Hematopoietic multipotent progenitor cell (in vitro differentiated cells): ENCODE results near the gene PRKAR1B. TPM values are rescaled to one million over a fixed set of nuclear protein-coding genes. Genes with fewer than 3 reads are reported as not detected.
A peak's percentile ranks its signal among the peaks of the same experiment; 100 is the strongest.

ENCODE experiments used
- DNase-seq, 3 donors: peaks; one replicate each; pipeline ENCODE4 v3.0.0-alpha.2; 2011 to 2015; ENCODE audit warnings: low read depth in 2 of 3, low spot score in 2 of 3
- total RNA-seq: library from RNA; depleted of rRNA; stranded (reverse); fragments of >200 nt; gene quantifications from one replicate; pipeline ENCODE4 v1.2.3, GENCODE V29; 2012

PRKAR1B gene
- total RNA-seq, 1 donor: 11.6 TPM

GRCh38 chr7:532379-533143 lies 194.5 kb downstream of the PRKAR1B start:
- no peak for DNase-seq

DNA sequence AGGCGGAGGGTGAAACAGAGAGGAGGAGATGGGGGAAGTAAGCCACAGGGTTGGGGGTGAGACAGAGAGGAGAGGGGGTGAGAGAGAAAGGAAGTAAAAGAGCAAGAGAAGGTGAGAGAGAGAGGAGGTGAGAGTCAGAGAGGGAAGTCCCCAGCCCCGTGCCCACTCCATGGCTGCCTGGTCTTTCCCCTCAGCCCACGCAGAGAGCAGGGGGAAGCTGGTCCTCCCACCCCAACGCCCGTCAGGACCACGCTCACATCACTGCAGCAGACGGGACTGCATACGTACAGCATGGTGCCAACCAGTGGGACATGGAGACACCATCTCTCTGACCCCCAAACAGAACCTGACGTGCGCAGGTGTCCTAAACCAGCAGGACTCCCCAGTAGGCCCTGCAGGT lies 195.3 kb downstream of the PRKAR1B start:
- DNase-seq: no peak

- no peak for DNase-seq
These were observed 198.6 kb downstream of the PRKAR1B start for GRCh38 chr7:528451-528850.

DNA sequence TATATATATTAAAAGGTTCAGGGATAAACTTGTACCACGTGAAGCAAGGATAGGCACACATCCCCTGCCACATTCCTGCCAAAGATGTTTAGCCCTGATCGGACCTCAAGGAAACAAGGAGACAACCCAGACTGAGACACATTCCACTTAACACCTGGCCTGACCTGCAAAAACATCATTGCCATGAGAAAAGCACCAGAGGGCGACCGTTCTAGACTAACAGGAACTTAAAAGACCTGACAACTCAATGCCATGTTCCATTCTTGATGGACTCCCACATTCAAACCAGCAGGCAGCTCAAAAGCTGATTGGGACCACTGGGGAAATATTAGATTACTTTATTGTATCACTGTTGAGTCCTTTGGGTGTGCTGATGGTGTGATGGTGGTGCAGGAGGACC lies 199.4 kb downstream of the PRKAR1B start:
- DNase-seq: no peak

GRCh38 chr7:526460-527034 lies 200.5 kb downstream of the PRKAR1B start:
- no peak for DNase-seq

DNA sequence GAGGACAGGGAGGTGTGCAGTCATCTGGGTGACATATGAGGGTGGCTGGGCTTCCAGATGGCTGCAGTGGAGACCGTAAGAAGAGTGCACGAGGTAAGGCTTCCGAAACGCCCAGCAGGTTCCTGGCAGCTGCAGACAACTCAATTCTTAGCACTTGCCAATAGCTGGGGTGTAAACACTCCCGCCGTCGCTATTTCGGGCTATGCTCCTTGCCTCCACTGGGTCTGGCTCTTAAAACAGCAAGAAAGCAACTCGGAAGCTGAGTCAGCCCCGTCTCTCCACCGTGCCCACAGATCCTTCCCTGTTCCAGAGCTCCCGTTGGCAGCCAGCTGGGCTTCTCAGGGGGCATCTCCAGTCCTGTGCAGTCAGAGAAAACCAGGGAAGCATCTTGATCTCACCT lies 201.3 kb downstream of the PRKAR1B start:
- no peak for DNase-seq

- no peak for DNase-seq
These were observed 202.3 kb downstream of the PRKAR1B start for GRCh38 chr7:524800-525199.

- DNase-seq: no peak
These were observed 203.4 kb downstream of the PRKAR1B start for GRCh38 chr7:523347-524336.

- DNase-seq: no peak
These were observed 204.1 kb downstream of the PRKAR1B start for GRCh38 chr7:522951-523314.

DNA sequence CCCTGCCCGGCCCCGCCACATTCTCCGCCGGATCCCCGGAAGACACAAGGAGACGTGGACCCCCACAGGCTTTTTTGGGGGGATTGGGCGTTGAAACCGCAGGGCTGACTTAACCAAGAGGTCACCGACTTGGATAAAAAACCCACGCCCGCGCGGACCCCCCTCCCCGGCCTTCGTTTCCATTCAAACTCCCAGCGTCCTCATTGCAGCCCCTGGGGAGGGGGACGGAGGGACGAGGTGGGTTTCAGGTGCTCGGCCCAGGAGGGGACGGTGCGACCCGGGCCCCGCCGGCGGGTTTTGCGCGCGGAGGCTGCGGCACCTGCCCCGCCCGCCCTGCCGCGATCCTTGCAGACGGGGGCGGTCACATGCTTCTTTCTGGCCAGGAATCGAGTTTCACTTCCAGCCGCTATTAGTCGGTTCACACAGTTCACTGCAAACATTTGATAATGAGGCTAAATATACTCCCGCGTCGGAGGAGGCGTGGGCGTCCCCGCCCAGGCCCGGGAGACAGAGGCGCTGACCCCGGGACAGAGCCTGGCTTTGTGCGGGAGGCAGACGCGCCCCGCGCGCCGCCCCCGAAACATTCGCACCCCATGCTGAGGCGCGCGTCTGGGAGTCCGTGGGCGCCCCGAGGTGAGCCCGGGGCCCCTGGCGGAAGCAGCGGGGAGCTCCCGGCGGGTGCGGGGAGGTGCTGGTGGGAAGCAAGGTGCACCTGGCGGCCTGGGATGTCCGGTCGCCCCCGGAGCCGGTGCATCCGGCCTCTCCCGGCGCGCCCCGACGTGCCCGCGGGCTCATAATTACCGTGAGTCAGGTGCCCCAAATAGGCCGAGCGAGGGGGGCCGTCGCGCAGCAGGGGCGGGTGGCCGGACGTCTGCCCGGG lies 204.8 kb downstream of the PRKAR1B start:
- DNase-seq: peak in 2 of 3 donors; percentile 57 to 63

DNA sequence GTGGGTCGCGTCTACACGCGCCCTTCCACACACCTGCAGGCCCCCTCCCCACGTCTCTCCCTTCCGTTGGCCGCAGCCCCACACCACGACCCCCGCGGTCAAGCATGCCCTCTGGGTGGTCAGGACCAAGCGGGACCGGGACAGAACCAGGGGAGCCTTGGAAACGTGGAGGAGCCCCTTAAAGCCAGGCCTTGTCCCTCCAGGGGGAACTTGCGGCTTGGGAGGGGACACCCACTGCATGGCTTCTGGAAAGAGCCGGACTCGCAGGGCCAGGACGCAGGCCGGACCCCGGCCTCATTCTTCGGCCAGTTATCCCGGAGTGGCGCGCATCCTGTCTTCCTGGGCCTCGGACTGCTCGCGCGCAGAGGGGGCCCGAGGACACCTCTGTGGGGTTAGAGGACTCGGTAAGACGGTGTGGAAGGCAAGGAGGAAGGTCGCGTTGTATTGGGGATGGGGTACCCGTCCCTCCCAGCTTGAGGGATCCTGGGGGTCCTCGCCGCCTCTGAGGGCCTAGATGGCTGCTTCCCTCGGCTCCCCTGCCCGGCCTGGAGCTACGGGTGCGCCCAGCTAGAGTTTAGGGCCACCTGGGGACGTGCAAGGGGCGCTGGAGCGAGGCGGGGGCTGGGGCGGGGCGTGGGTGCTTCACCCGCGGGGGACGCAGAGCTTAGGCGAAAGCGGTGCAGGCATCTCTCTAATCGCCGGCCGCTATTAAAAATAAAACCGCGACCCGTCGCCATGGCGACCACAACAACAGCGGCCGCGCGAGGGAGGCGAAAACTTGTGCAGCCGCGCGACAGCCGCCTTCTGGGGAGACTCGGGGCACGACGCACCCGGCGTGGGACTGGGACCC lies 205.6 kb downstream of the PRKAR1B start:
- DNase-seq: peak in 2 of 3 donors; percentile 64 to 72

DNA sequence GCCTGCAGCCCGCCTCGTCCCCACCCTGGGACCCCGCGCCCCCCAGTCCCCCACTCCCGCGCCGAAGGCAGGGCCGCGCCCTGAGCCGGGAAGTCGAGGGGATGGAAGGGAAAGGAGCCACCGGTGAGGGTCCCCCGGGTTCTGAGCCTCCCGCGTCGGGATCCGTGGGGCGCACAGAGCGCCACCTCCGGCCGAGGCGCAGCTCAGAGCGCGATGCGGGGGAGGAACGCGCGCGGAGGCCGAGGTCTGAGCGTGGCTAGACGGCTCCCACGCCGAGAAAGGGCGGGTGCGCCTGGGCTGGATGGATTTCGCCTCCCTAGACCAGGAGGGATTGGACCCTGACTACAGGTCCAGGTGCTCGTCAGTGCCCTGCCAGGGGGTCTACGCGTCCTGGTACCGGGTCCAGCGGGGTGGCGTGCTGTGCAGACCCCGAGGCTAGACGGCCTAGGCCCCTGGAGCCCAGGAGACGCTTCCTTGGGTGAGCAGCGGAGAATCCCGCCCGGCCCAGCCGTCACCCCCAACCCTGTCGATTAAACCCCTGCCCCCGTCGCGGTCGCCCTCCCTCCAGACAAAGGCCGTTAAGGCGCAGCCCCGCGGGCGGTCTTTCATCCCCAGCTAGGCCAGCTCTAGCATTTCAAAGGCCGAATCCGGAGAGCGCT lies 206.4 kb downstream of the PRKAR1B start:
- DNase-seq: no peak

DNA sequence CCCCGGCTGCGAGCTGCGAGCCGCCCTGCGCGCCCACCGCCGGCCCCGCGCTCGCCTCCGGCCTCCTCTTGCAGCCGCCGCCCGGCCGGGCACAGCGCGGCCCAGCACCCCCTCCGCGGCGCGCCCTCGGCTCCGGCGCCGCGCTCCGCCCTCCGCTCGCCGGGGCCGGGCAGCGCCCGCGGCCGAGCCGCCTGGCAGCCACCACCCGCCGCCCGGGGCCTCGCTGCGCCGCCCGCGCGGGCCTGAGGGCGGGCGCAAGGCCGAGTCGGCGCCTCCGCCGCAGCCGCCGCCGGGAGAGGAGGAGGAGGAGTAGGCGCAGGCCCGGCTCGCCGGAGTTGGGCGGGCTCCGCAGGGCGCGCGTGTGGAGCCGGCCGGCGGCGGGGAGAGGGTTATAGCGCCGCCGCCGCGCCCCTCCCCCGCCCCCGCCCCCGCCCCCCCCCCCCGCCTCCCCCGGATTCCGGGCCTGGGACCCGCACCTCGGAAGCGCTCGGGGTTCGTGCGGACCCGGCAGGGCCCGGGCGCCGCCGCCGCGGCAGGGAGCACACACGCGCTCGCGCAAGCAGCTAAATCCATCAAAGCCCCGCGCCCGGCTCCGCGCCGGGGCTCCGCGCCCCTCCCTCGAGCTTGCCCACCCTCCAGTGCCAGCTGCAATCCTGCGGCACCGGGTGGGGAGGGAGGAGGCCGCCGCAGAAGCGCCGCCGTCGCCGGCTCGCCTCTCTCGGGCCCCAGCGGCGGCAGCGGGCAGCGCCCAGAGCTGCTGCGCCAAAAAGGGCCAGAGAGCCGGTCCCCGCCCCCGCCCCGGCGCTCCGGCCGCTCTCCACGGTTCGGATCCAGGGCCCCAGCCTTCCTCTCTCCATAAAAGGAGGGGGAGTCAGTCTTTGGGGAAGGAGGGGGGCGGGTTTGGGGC lies 207.3 kb downstream of the PRKAR1B start, which contains the start of gene PDGFA:
PDGFA (minus strand) TSS at position 363 of the 907 bp plus-strand sequence. CDS start 845 bp downstream, outside the sequence.
- peak in 2 of 3 donors; percentile 57 to 58 for DNase-seq

DNA sequence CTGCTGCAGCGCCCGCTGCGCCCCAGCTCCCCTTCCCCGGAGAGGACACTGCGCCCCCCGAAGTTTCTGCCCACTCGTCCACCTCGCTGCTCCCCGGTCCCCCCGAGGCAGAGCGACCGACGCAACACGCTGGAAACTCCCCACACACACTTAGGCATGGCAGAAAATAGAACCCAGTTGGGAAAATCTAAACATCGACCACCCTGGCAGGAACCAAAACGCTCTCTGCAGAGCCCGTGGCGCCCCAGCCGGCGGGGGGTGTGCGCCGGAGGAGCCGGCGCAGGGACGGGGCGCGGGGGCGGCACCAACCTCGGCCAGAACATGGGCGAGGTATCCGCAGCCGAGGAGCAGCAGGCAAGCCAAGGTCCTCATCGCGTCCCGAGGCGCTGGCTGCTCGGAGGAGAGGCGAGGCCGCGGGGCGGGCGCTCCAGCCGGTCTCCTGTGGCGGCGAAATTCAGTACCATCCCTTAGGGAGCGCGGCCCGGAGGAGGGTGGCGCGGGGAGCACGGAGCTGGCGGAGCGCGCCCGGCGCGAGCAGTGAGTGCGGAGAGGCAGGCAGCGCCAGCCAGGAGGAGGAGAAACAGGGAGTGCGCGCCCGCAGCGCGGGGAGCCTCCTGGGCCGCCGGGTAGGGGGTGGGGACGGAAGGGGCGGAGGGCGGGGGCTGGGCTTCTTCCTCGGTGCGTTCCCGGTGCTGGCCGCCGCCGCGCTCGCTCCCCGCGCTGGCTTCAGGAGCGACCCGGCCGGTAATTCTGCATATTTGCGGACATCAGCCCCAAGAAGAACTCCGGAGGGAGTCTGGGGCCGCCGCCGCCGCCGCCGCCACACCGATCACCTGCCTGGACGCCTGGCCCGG lies 208.2 kb downstream of the PRKAR1B start:
- DNase-seq: peak in 1 of 3 donors; percentile 30

DNA sequence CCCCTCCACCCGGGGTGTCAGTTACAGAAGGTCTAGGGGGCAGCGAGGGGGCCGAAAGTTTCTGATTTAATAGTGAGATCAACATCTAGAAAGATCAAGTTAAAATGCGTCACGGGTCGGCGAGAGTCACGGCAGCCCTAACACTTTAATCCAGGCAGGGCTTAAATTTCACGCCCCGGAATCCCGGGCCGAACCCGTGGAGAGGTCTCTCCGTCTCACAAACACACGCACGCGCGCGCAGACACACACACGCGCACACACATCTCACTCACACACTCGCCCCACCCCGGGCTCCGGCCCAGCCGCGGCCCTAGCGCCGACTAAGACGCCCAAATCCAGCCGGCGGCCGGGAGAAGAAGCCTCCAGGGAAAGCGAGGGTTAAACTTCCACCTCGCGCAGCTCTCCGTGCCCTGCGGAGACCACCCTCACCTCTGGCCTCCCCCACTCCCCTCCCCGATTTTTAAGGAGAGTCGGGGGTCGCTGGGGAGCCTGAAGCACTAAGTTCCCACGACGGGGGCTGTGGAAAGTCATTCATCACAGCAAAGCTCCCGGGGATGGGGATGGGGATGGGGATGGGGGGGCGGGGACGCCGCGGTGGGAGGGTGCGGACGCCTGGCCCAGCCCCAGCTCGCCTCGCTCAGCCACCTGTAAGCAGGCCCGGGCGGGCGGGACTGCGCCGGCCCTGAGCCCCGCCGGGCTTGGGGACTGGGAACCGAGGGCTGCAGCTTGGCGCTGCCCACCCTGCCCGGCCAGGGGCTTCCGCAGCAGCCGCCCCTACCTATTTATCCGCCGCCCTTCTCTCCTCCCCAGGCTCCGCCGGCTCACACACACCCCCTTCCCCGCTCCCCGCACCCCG lies 209.1 kb downstream of the PRKAR1B start:
- peak in 1 of 3 donors; percentile 25 for DNase-seq
